Measurements from ENCODE around the gene LSM2. TPM values are rescaled to one million over a fixed set of nuclear protein-coding genes. Genes with fewer than 3 reads are reported as not detected.

LSM2 gene
- total RNA-seq, 1 donor from 2014 or later = 55.8 TPM

GRCh38 chr6:31799781-31800180 is 7.0 kb downstream of the LSM2 start:
- H3K4me3 Mint-ChIP-seq = no peak overlapping the region
- no peak overlapping the region for H3K27ac Mint-ChIP-seq
- H3K4me1 Mint-ChIP-seq = no peaks in the 10 kb centered on the region
- DNase-seq (ENCODE audit: low spot score in 2 of 2, unreplicated experiment in 2 of 2) = no peak
- H3K9me3 Mint-ChIP-seq = no peaks in the 10 kb centered on the region
- H3K27me3 Mint-ChIP-seq (ENCODE audit: low read depth) = no peaks in the 10 kb centered on the region
- TF ChIP-seq, protein P1, sequence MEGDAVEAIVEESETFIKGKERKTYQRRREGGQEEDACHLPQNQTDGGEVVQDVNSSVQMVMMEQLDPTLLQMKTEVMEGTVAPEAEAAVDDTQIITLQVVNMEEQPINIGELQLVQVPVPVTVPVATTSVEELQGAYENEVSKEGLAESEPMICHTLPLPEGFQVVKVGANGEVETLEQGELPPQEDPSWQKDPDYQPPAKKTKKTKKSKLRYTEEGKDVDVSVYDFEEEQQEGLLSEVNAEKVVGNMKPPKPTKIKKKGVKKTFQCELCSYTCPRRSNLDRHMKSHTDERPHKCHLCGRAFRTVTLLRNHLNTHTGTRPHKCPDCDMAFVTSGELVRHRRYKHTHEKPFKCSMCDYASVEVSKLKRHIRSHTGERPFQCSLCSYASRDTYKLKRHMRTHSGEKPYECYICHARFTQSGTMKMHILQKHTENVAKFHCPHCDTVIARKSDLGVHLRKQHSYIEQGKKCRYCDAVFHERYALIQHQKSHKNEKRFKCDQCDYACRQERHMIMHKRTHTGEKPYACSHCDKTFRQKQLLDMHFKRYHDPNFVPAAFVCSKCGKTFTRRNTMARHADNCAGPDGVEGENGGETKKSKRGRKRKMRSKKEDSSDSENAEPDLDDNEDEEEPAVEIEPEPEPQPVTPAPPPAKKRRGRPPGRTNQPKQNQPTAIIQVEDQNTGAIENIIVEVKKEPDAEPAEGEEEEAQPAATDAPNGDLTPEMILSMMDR (IDR thresholded peaks at IDR 0.05; ENCODE audit: unreplicated experiment) = no peak
- H3K36me3 Mint-ChIP-seq = peaks cover 6% of the 10 kb centered on the region

GRCh38 chr6:31797588-31797987 is 9.2 kb downstream of the LSM2 start:
- no peaks in the 10 kb centered on the region for H3K9me3 Mint-ChIP-seq
- H3K4me3 Mint-ChIP-seq = no peak overlapping the region
- no peaks in the 10 kb centered on the region for H3K27me3 Mint-ChIP-seq (ENCODE audit: low read depth)
- DNase-seq (ENCODE audit: low spot score in 2 of 2, unreplicated experiment in 2 of 2) = no peak
- peak overlapping the region; percentile 64 for H3K27ac Mint-ChIP-seq
- H3K4me1 Mint-ChIP-seq = peaks cover 10% of the 10 kb centered on the region
- TF ChIP-seq, protein P1 (IDR thresholded peaks at IDR 0.05; ENCODE audit: unreplicated experiment) = no peak
- peaks cover 6% of the 10 kb centered on the region for H3K36me3 Mint-ChIP-seq

DNA sequence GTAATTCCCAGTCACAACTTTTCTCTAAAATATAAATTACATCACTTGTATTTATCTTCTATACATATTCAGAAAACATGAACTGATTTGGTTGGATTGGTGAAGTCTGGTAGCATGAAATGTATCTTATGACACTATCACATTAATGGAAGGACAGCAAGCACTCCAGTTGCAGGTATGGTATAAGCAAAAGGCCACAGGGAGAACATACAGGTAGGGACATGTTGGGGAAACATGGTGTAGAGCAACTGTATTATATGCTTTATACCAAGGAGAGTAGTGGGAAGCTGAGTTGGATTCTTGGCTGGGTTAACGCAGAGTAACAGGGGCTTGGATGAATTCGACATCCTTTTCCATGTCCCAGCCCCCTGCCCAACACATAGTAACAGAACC is 9.8 kb downstream of the LSM2 start:
- Mint-ChIP-seq H3K27me3 (ENCODE audit: low read depth) (no peaks in the 10 kb centered on the region), H3K4me3 (peak overlapping the region; percentile 57), H3K9me3 (no peaks in the 10 kb centered on the region), H3K4me1 (peaks cover 10% of the 10 kb centered on the region), H3K27ac (peak overlapping the region; percentile 68), H3K36me3 (peaks cover 6% of the 10 kb centered on the region)
- no peak for DNase-seq (ENCODE audit: low spot score in 2 of 2, unreplicated experiment in 2 of 2)
- TF ChIP-seq, protein P1 (IDR thresholded peaks at IDR 0.05; ENCODE audit: unreplicated experiment) = no peak

DNA sequence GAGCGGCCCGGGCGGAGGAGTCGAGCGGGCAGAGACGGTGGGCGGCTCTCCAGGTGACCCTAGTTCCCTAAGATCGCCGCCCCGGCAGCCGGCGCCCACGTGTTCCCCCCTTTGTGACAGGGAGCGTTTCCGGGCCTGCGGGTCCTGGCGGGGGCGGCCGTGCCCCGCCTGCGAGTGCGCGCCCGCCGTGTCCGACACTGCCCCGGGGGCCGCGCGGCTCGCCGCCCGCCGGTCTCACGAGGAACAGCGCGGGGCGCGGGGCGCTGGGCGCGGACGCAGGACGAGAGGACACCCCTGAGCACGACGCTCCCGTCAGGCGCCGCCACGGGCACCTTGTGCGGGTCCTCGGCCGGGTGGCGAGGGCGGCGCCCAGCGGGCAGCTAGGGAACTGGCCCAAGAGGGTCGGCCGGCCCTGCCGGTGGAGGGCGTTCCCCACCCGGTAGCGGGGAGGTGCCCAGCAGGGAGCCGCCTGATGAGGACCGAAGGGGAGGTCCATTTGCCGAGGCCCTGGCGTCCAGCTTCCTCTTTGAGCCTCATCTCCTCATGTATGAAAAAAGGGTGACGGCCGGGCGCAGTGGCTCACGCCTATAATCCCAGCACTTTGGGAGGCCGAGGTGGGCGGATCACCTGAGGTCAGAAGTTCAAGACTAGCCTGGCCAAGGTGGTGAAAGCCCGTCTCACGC is 11.0 kb downstream of the LSM2 start, which contains the start of gene VARS1:
TSS of gene VARS1 (minus strand) at position 137 of the 683 bp plus-strand sequence. CDS start 535 bp downstream, outside the sequence.
- Mint-ChIP-seq H3K4me1 (peaks cover 12% of the 10 kb centered on the region), H3K27ac (peak within 1 kb of the TSS; percentile 100), H3K36me3 (peaks cover 5% of the 10 kb centered on the region), H3K4me3 (peak within 1 kb of the TSS; percentile 99), H3K9me3 (no peaks in the 10 kb centered on the region), H3K27me3 (ENCODE audit: low read depth) (no peaks in the 10 kb centered on the region)
- DNase-seq (ENCODE audit: low spot score in 2 of 2, unreplicated experiment in 2 of 2) = peak; percentile 73 to 87
- TF ChIP-seq, protein P1 (IDR thresholded peaks at IDR 0.05; ENCODE audit: unreplicated experiment) = peak; percentile 60

- no peaks in the 10 kb centered on the region for H3K9me3 Mint-ChIP-seq
- peak in 1 of 2 experiments; percentile 57 for DNase-seq (ENCODE audit: low spot score in 2 of 2, unreplicated experiment in 2 of 2)
- TF ChIP-seq, protein P1 (IDR thresholded peaks at IDR 0.05; ENCODE audit: unreplicated experiment) = no peak
- H3K27me3 Mint-ChIP-seq (ENCODE audit: low read depth) = no peaks in the 10 kb centered on the region
- peaks cover 12% of the 10 kb centered on the region for H3K4me1 Mint-ChIP-seq
- H3K36me3 Mint-ChIP-seq = peaks cover 8% of the 10 kb centered on the region
- H3K27ac Mint-ChIP-seq = peak overlapping the region; percentile 100
- peak overlapping the region; percentile 99 for H3K4me3 Mint-ChIP-seq
These were observed 11.7 kb downstream of the LSM2 start for GRCh38 chr6:31794866-31795615.
